Gastroesophageal sphincter (tissue), 3 donors: ENCODE data around the gene MBOAT2.

Source experiments
- CTCF ChIP-seq, 4 experiments: fragments of 200-600 bp in 2 of 4; fragments of 450-650 bp in 2 of 4; sonication (generic) in 1 of 4; IDR thresholded peaks; one replicate each; pipeline ENCODE4 v1.5.1; 2017 to 2019; ENCODE audit warnings: antibody characterized with exemption in 4 of 4, mild to moderate bottlenecking in 2 of 4, moderate library complexity in 2 of 4
- EP300 ChIP-seq: sonication (generic); formaldehyde crosslinking; IDR thresholded peaks from one replicate; pipeline ENCODE4 v1.6.1; 2017; ENCODE audit warnings: antibody characterized with exemption, mild to moderate bottlenecking
- POLR2AphosphoS5 ChIP-seq: sonication (generic); formaldehyde crosslinking; IDR thresholded peaks from one replicate; pipeline ENCODE4 v1.6.1; 2017; ENCODE audit warnings: antibody characterized with exemption

- TF ChIP-seq CTCF (IDR thresholded peaks at IDR 0.05) (no peak), POLR2AphosphoS5 (no peak), EP300 (no peak)
Measured at GRCh38 chr2:8987410-8987809, 16.1 kb downstream of the MBOAT2 start.
